IMR-90 (cell line): ENCODE data around the gene SELENOV. TPM values are rescaled to one million over a fixed set of nuclear protein-coding genes. Genes with fewer than 3 reads are reported as not detected.

Source experiments
- ATAC-seq: fragments of 200-7000 bp; cut with Tn5 transposase; 2 replicates; pipeline ENCODE4 v1.9.1; 2020; ENCODE audit warnings: low read depth, mild to moderate bottlenecking, moderate library complexity
- BruUV-seq: library from RNA; stranded (reverse); fragments of 400-500 nt; replicated peaks from 2 replicates; lab custom pipeline; 2021; lab: Mats Ljungman, UMichigan
- CTCF ChIA-PET: fragments of 300-600 bp; formaldehyde crosslinking; extraction: SDS; loops from one replicate; lab custom pipeline; 2021; ENCODE audit warnings: antibody characterized with exemption; lab: Yijun Ruan, JAX
- POLR2A ChIA-PET: fragments of 300-600 bp; sonication (Branson Sonifier 250); formaldehyde crosslinking; loops from one replicate; lab custom pipeline; 2022; ENCODE audit warnings: antibody characterized with exemption; ENCODE audit not compliant: unreplicated experiment; lab: Charles Lee
- DNase-seq: peaks from one replicate; pipeline ENCODE4 v3.0.0; 2013
- H2AFZ ChIP-seq: replicated peaks from 2 replicates; pipeline ENCODE3; 2013; ENCODE audit warnings: low read length, mild to moderate bottlenecking; ENCODE audit not compliant: poor library complexity
- H2AK5ac ChIP-seq: 2 replicates; pipeline ENCODE4 v1.6.1; 2013; ENCODE audit warnings: low read depth, low read length, inconsistent platforms
- H2AK9ac ChIP-seq: replicated peaks from 2 replicates; pipeline ENCODE3; 2013; ENCODE audit warnings: mild to moderate bottlenecking, low read depth, low read length, moderate library complexity; ENCODE audit not compliant: poor library complexity
- H2BK120ac ChIP-seq: 2 replicates; pipeline ENCODE4 v1.6.1; 2013; ENCODE audit warnings: low read depth, low read length, inconsistent platforms
- H2BK15ac ChIP-seq: 3 replicates; pipeline ENCODE4 v1.6.1; 2013; ENCODE audit warnings: low read depth, low read length, inconsistent platforms
- H2BK20ac ChIP-seq: 2 replicates; pipeline ENCODE4 v1.6.1; 2013; ENCODE audit warnings: low read depth, mild to moderate bottlenecking, inconsistent platforms, low read length, moderate library complexity
- H2BK5ac ChIP-seq: 2 replicates; pipeline ENCODE4 v1.6.1; 2013; ENCODE audit warnings: mild to moderate bottlenecking, low read depth, low read length, inconsistent platforms; ENCODE audit not compliant: poor library complexity, severe bottlenecking
- H3K14ac ChIP-seq: replicated peaks from 2 replicates; pipeline ENCODE4 v1.6.1; 2013; ENCODE audit warnings: low read depth, low read length, inconsistent platforms
- H3K18ac ChIP-seq: 2 replicates; pipeline ENCODE4 v1.6.1; 2013; ENCODE audit warnings: low read depth, low read length, control low read depth
- H3K23ac ChIP-seq: 2 replicates; pipeline ENCODE4 v1.6.1; 2013; ENCODE audit warnings: low read depth, low read length, inconsistent platforms
- H3K27ac ChIP-seq: 2 replicates; pipeline ENCODE4 v1.5.1; 2013; ENCODE audit warnings: mild to moderate bottlenecking, control low read depth, low read length; ENCODE audit not compliant: insufficient read depth
- H3K27me3 ChIP-seq: 2 replicates; pipeline ENCODE4 v1.6.1; 2013; ENCODE audit warnings: low read length; ENCODE audit not compliant: control insufficient read depth, insufficient read depth
- H3K36me3 ChIP-seq: 2 replicates; pipeline ENCODE4 v1.6.1; 2013; ENCODE audit warnings: low read length, mixed read lengths; ENCODE audit not compliant: control insufficient read depth, insufficient read depth
- H3K4ac ChIP-seq: 2 replicates; pipeline ENCODE4 v1.6.1; 2013; ENCODE audit warnings: low read depth, low read length, inconsistent platforms
- H3K4me1 ChIP-seq: 2 replicates; pipeline ENCODE4 v1.6.1; 2013; ENCODE audit warnings: low read length, mixed read lengths; ENCODE audit not compliant: control insufficient read depth, insufficient read depth
- H3K4me2 ChIP-seq: 2 replicates; pipeline ENCODE4 v1.6.1; 2013; ENCODE audit warnings: low read depth, mild to moderate bottlenecking, control low read depth, low read length, moderate library complexity
- H3K4me3 ChIP-seq: 2 replicates; pipeline ENCODE4 v1.5.1; 2013; ENCODE audit warnings: low read depth, mild to moderate bottlenecking, control low read depth, low read length, moderate library complexity; ENCODE audit not compliant: insufficient read depth
- H3K56ac ChIP-seq: 2 replicates; pipeline ENCODE4 v1.6.1; 2013; ENCODE audit warnings: low read length, inconsistent platforms; ENCODE audit not compliant: insufficient read depth; ENCODE audit errors: extremely low read depth
- H3K79me1 ChIP-seq, 2 experiments: 2 replicates each; pipeline ENCODE4 v1.6.1; 2013; ENCODE audit warnings: low read length in 2 of 2, inconsistent platforms in 1 of 2, low read depth in 1 of 2
- H3K9ac ChIP-seq: 2 replicates; pipeline ENCODE4 v1.6.1; 2013; ENCODE audit warnings: low read depth, low read length, control low read depth
- H3K9me1 ChIP-seq: 2 replicates; pipeline ENCODE4 v1.6.1; 2013; ENCODE audit warnings: low read length, inconsistent platforms; ENCODE audit not compliant: insufficient read depth
- H3K9me3 ChIP-seq: 2 replicates; pipeline ENCODE4 v1.6.1; 2013; ENCODE audit warnings: low read length; ENCODE audit not compliant: control insufficient read depth, insufficient read depth
- H4K20me1 ChIP-seq: 2 replicates; pipeline ENCODE4 v1.6.1; 2013; ENCODE audit warnings: low read length, inconsistent platforms; ENCODE audit not compliant: insufficient read depth
- H4K5ac ChIP-seq: 2 replicates; pipeline ENCODE4 v1.6.1; 2013; ENCODE audit warnings: mild to moderate bottlenecking, low read depth, low read length, control low read depth
- H4K8ac ChIP-seq, 2 experiments: 2 replicates each; pipeline ENCODE4 v1.6.1; 2013; ENCODE audit warnings: low read depth in 2 of 2, low read length in 2 of 2, control low read depth in 1 of 2, inconsistent platforms in 1 of 2
- H4K91ac ChIP-seq: 2 replicates; pipeline ENCODE4 v1.6.1; 2013; ENCODE audit warnings: low read depth, low read length, inconsistent platforms; ENCODE audit not compliant: insufficient read depth
- BHLHE40 ChIP-seq: fragments of 150-350 bp; IDR thresholded peaks from 2 replicates; pipeline ENCODE4 v1.6.1; 2016; ENCODE audit warnings: mild to moderate bottlenecking, low read depth, low read length
- CHD1 ChIP-seq: IDR thresholded peaks from 2 replicates; pipeline ENCODE4 v1.6.1; 2012; ENCODE audit warnings: low read depth, low read length, improper control_type of control experiment
- FOS ChIP-seq: fragments of 150-350 bp; IDR thresholded peaks from 2 replicates; pipeline ENCODE4 v1.6.1; 2016; ENCODE audit warnings: low read depth, low read length
- MAFK ChIP-seq: IDR thresholded peaks from 2 replicates; pipeline ENCODE4 v1.6.1; 2012; ENCODE audit warnings: low read depth, low read length, improper control_type of control experiment
- MAZ ChIP-seq: IDR thresholded peaks from 2 replicates; pipeline ENCODE4 v1.6.1; 2012; ENCODE audit warnings: low read depth, mild to moderate bottlenecking, low read length, improper control_type of control experiment, moderate library complexity, borderline replicate concordance
- MXI1 ChIP-seq: IDR thresholded peaks from 2 replicates; pipeline ENCODE4 v1.6.1; 2012; ENCODE audit warnings: low read depth, mild to moderate bottlenecking, low read length, moderate library complexity, borderline replicate concordance
- RAD21 ChIP-seq: IDR thresholded peaks from 2 replicates; pipeline ENCODE4 v1.6.1; 2012; ENCODE audit warnings: low read length, improper control_type of control experiment
- RCOR1 ChIP-seq: IDR thresholded peaks from 2 replicates; pipeline ENCODE4 v1.6.1; 2012; ENCODE audit warnings: mild to moderate bottlenecking, low read length, improper control_type of control experiment; ENCODE audit not compliant: insufficient replicate concordance
- RFX5 ChIP-seq: IDR thresholded peaks from 2 replicates; pipeline ENCODE4 v1.8.0; 2012; ENCODE audit warnings: low read depth, mild to moderate bottlenecking, low read length, moderate library complexity
- USF2 ChIP-seq: fragments of 150-350 bp; IDR thresholded peaks from 2 replicates; pipeline ENCODE4 v1.6.1; 2017; ENCODE audit warnings: mild to moderate bottlenecking, antibody characterized with exemption, low read length, low read depth
- WGBS, 2 experiments: methylation state at CpG; one replicate each; pipeline versions ENCODE4 v1.1.5 to v1.1.7; 2013; ENCODE audit warnings: missing lambda C conversion rate in 2 of 2; ENCODE audit not compliant: insufficient read length in 1 of 2; ENCODE audit errors: extremely low coverage in 2 of 2; 5-methylcytosine and 5-hydroxymethylcytosine counted together
- dilution Hi-C: fragments of 300-500 bp; cut with HindIII; formaldehyde crosslinking; loops from one replicate; pipeline ENCODE4 v1.14.3; 2018; ENCODE audit warnings: low sequenced_read_pairs; ENCODE audit not compliant: unreplicated experiment
- in situ Hi-C: fragments of 300-500 bp; cut with MboI; formaldehyde crosslinking; loops from 3 replicates; pipeline ENCODE4 v1.14.3; 2019; ENCODE audit warnings: low sequenced_read_pairs, inconsistent platforms, mixed read lengths
- intact Hi-C: fragments of 100-400 bp; cut with micrococcal nuclease; formaldehyde crosslinking; loops from 2 replicates; pipeline ENCODE4 v1.10.0; 2022
- polyA plus RNA-seq, 3 experiments: library from polyadenylated mRNA; depleted of rRNA; stranded (reverse); fragments of >200 nt; gene quantifications; 2 replicates each; pipeline ENCODE4 v1.2.3, GENCODE V29; 2012; ENCODE audit warnings: low replicate concordance in 1 of 3
- total RNA-seq: library from RNA; depleted of rRNA; stranded (reverse); fragments of >200 nt; gene quantifications from 2 replicates; pipeline ENCODE4 v1.2.3, GENCODE V29; 2012
- TF ChIP-seq, protein P1 (sequence below): conservative IDR thresholded peaks from 2 replicates; pipeline ENCODE4 v1.5.1; 2012; ENCODE audit warnings: mild to moderate bottlenecking, low read depth, low read length, improper control_type of control experiment

SELENOV gene
- total and polyA plus RNA-seq, 2 of the 4 experiments (the other 2 are of a cell fraction) = not detected

- Histone ChIP-seq H2AK9ac (no peak overlapping the region), H3K4me1 (peaks cover 3% of the 10 kb centered on the region; the same call in 1 of the 2 replicates), H3K36me3 (0 out of 2 replicates have a peak, but pooled peaks cover 5% of the 10 kb centered on the region), H2BK120ac (no peak overlapping the region), H2AK5ac (no peak overlapping the region), H4K20me1 (no peaks in the 10 kb centered on the region), H2BK15ac (no peak overlapping the region), H3K79me1 (no peaks in the 10 kb centered on the region), H2BK5ac (no peak overlapping the region), H3K56ac (no peak overlapping the region), H3K4ac (no peak overlapping the region), H2AFZ (no peak overlapping the region), H3K27ac (no peak overlapping the region), H3K27me3 (peaks cover 35% of the 10 kb centered on the region), H2BK20ac (no peak overlapping the region), H3K9me3 (no peaks in the 10 kb centered on the region), H4K5ac (no peak overlapping the region), H3K23ac (no peak overlapping the region), H3K4me3 (no peak overlapping the region), H3K9ac (no peak overlapping the region), H3K9me1 (peaks cover 3% of the 10 kb centered on the region), H4K91ac (no peak overlapping the region), H3K14ac (no peak overlapping the region), H4K8ac (no peak overlapping the region), H3K18ac (no peak overlapping the region), H3K4me2 (no peak overlapping the region)
- TF ChIP-seq USF2 (no peak), FOS (no peak), BHLHE40 (no peak), RFX5 (no peak), CHD1 (no peak), RAD21 (no peak), MXI1 (no peak), MAZ (no peak), RCOR1 (no peak), MAFK (no peak)
- TF ChIP-seq, protein P1, sequence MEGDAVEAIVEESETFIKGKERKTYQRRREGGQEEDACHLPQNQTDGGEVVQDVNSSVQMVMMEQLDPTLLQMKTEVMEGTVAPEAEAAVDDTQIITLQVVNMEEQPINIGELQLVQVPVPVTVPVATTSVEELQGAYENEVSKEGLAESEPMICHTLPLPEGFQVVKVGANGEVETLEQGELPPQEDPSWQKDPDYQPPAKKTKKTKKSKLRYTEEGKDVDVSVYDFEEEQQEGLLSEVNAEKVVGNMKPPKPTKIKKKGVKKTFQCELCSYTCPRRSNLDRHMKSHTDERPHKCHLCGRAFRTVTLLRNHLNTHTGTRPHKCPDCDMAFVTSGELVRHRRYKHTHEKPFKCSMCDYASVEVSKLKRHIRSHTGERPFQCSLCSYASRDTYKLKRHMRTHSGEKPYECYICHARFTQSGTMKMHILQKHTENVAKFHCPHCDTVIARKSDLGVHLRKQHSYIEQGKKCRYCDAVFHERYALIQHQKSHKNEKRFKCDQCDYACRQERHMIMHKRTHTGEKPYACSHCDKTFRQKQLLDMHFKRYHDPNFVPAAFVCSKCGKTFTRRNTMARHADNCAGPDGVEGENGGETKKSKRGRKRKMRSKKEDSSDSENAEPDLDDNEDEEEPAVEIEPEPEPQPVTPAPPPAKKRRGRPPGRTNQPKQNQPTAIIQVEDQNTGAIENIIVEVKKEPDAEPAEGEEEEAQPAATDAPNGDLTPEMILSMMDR = no peak
- no CpG with 5 or more reads among the region's 5 CpGs for WGBS, 2 experiments
- DNase-seq (no peak), ATAC-seq (no peak)
- ChIA-PET POLR2A (no interaction called here), CTCF (interaction anchor here (0.5 to 0.6 kb wide), 2 partner anchors 18 to 55 kb away, joined by 4 to 5 read pairs; no protein-coding TSS in a partner anchor)
- intact Hi-C loops (loop anchor here (5.0 kb wide), 2 partner anchors 36 to 176 kb away; partner anchors contain the start of gene EID2B), dilution Hi-C loops (no loop called here), in situ Hi-C loops (no loop called here)
- no TSS peak for BruUV-seq
Measured at GRCh38 chr19:39496063-39496462, 18.9 kb upstream of the SELENOV start.
